H9 (cell line): ENCODE measurements around the gene LARGE1. TPM values are rescaled to one million over a fixed set of nuclear protein-coding genes. Genes with fewer than 3 reads are reported as not detected.

ENCODE experiments used
- DNase-seq: peaks from one replicate; pipeline ENCODE4 v3.0.0-alpha.2; 2017
- H2AFZ ChIP-seq: one replicate; pipeline ENCODE4 v1.6.1; 2013; ENCODE audit warnings: mild to moderate bottlenecking, low read length, control low read depth, moderate library complexity
- H2AK5ac ChIP-seq: 2 replicates; pipeline ENCODE4 v1.6.1; 2013; ENCODE audit warnings: low read length, control low read depth, mixed read lengths; ENCODE audit not compliant: insufficient read length
- H2BK120ac ChIP-seq: one replicate; pipeline ENCODE4 v1.6.1; 2013; ENCODE audit warnings: low read depth, mild to moderate bottlenecking, low read length, control low read depth, inconsistent platforms; ENCODE audit not compliant: poor library complexity, severe bottlenecking
- H2BK12ac ChIP-seq: 2 replicates; pipeline ENCODE4 v1.6.1; 2013; ENCODE audit warnings: low read length, control low read depth, mixed read lengths, low read depth; ENCODE audit not compliant: insufficient read length
- H2BK15ac ChIP-seq: 2 replicates; pipeline ENCODE4 v1.6.1; 2013; ENCODE audit warnings: low read depth, low read length, control low read depth
- H2BK20ac ChIP-seq: one replicate; pipeline ENCODE4 v1.6.1; 2013; ENCODE audit warnings: low read depth, mild to moderate bottlenecking, low read length, control low read depth, inconsistent platforms; ENCODE audit not compliant: poor library complexity, severe bottlenecking
- H2BK5ac ChIP-seq: 2 replicates; pipeline ENCODE4 v1.6.1; 2013; ENCODE audit warnings: low read length, control low read depth, mixed read lengths; ENCODE audit not compliant: insufficient read length
- H3K14ac ChIP-seq: 2 replicates; pipeline ENCODE4 v1.6.1; 2013; ENCODE audit warnings: low read length, control low read depth; ENCODE audit not compliant: insufficient read depth
- H3K18ac ChIP-seq: 2 replicates; pipeline ENCODE4 v1.6.1; 2013; ENCODE audit warnings: low read depth, mild to moderate bottlenecking, mixed read lengths, low read length, control low read depth; ENCODE audit not compliant: insufficient read length
- H3K23ac ChIP-seq: 2 replicates; pipeline ENCODE4 v1.6.1; 2013; ENCODE audit warnings: low read length, control low read depth, mixed read lengths, low read depth; ENCODE audit not compliant: insufficient read length
- H3K23me2 ChIP-seq: 2 replicates; pipeline ENCODE4 v1.6.1; 2013; ENCODE audit warnings: low read depth, mild to moderate bottlenecking, mixed read lengths, low read length, control low read depth; ENCODE audit not compliant: insufficient read length, poor library complexity, severe bottlenecking
- H3K27ac ChIP-seq: 2 replicates; pipeline ENCODE4 v1.5.1; 2013; ENCODE audit warnings: low read length, control low read depth, mixed read lengths, low read depth; ENCODE audit not compliant: insufficient read length
- H3K27me3 ChIP-seq: 2 replicates; pipeline ENCODE4 v1.6.1; 2013; ENCODE audit warnings: low read length, control low read depth, inconsistent platforms; ENCODE audit not compliant: insufficient read depth
- H3K4ac ChIP-seq: 2 replicates; pipeline ENCODE4 v1.6.1; 2013; ENCODE audit warnings: low read depth, mild to moderate bottlenecking, control low read depth, inconsistent platforms, low read length, moderate library complexity
- H3K4me1 ChIP-seq: 2 replicates; pipeline ENCODE4 v1.6.1; 2013; ENCODE audit warnings: low read length, control low read depth, inconsistent platforms; ENCODE audit not compliant: insufficient read depth
- H3K4me2 ChIP-seq: 2 replicates; pipeline ENCODE4 v1.6.1; 2013; ENCODE audit warnings: low read length, control low read depth, mixed read lengths; ENCODE audit not compliant: insufficient read length, insufficient read depth
- H3K56ac ChIP-seq: 2 replicates; pipeline ENCODE4 v1.6.1; 2013; ENCODE audit warnings: low read depth, mild to moderate bottlenecking, mixed read lengths, low read length, control low read depth; ENCODE audit not compliant: insufficient read length
- H3K79me1 ChIP-seq: 2 replicates; pipeline ENCODE4 v1.6.1; 2013; ENCODE audit warnings: low read depth, mild to moderate bottlenecking, moderate library complexity, low read length, control low read depth, inconsistent platforms; ENCODE audit not compliant: insufficient read depth, poor library complexity, severe bottlenecking
- H3K79me2 ChIP-seq: 2 replicates; pipeline ENCODE4 v1.6.1; 2013; ENCODE audit warnings: low read length, control low read depth, inconsistent platforms; ENCODE audit not compliant: insufficient read depth
- H3K9ac ChIP-seq: 2 replicates; pipeline ENCODE4 v1.6.1; 2013; ENCODE audit warnings: low read length, control low read depth, mixed read lengths; ENCODE audit not compliant: insufficient read length; ENCODE audit errors: extremely low read depth
- H3K9me3 ChIP-seq: one replicate; pipeline ENCODE4 v1.6.1; 2013; ENCODE audit warnings: low read depth, low read length, inconsistent platforms; ENCODE audit not compliant: control insufficient read depth
- H3T11ph ChIP-seq: one replicate; pipeline ENCODE4 v1.6.1; 2013; ENCODE audit warnings: mild to moderate bottlenecking, low read length, control low read depth, inconsistent platforms
- H4K20me1 ChIP-seq: one replicate; pipeline ENCODE4 v1.6.1; 2013; ENCODE audit not compliant: control insufficient read depth, insufficient read length, insufficient read depth
- H4K5ac ChIP-seq: 2 replicates; pipeline ENCODE4 v1.6.1; 2013; ENCODE audit warnings: low read depth, mild to moderate bottlenecking, mixed read lengths, low read length, control low read depth; ENCODE audit not compliant: insufficient read length
- H4K8ac ChIP-seq: replicated peaks from 2 replicates; pipeline ENCODE4 v1.6.1; 2013; ENCODE audit warnings: low read length, control low read depth, mixed read lengths, low read depth; ENCODE audit not compliant: insufficient read length
- H4K91ac ChIP-seq: 2 replicates; pipeline ENCODE4 v1.6.1; 2013; ENCODE audit warnings: low read depth, mild to moderate bottlenecking, moderate library complexity, mixed read lengths, low read length, control low read depth; ENCODE audit not compliant: insufficient read length
- H3K27ac Mint-ChIP-seq, 3 experiments: 2 replicates in 2 of 3; 3 replicates in 1 of 3; pipeline ENCODE4 v1.8.0; 2020 to 2021; ENCODE audit warnings: mixed read lengths in 3 of 3, mild to moderate bottlenecking in 1 of 3, moderate library complexity in 1 of 3
- H3K27me3 Mint-ChIP-seq: 2 replicates; pipeline ENCODE4 v1.8.0; 2021; ENCODE audit warnings: low read depth, mild to moderate bottlenecking, moderate library complexity, mixed read lengths
- H3K36me3 Mint-ChIP-seq, 3 experiments: 2 replicates in 2 of 3; 3 replicates in 1 of 3; pipeline ENCODE4 v1.8.0; 2020 to 2021; ENCODE audit warnings: low read depth in 3 of 3, mixed read lengths in 3 of 3; ENCODE audit not compliant: insufficient read depth in 1 of 3
- H3K4me1 Mint-ChIP-seq, 2 experiments: 2 replicates each; pipeline ENCODE4 v1.8.0; 2020; ENCODE audit warnings: mixed read lengths in 2 of 2
- H3K4me3 Mint-ChIP-seq, 2 experiments: 2 replicates in 1 of 2; 3 replicates in 1 of 2; pipeline ENCODE4 v1.8.0; 2020 to 2021; ENCODE audit warnings: mild to moderate bottlenecking in 2 of 2, mixed read lengths in 2 of 2, moderate library complexity in 1 of 2
- H3K9me3 Mint-ChIP-seq, 2 experiments: 2 replicates in 1 of 2; 3 replicates in 1 of 2; pipeline ENCODE4 v1.8.0; 2020; ENCODE audit warnings: mild to moderate bottlenecking in 2 of 2, mixed read lengths in 2 of 2, moderate library complexity in 1 of 2
- CTCF ChIP-seq: fragments of 200-600 bp; sonication (generic); conservative IDR thresholded peaks from 3 replicates; pipeline ENCODE4 v1.8.0; 2021; ENCODE audit warnings: antibody characterized with exemption, mild to moderate bottlenecking
- total RNA-seq: library from RNA; stranded (reverse); gene quantifications from 2 replicates; pipeline ENCODE4 v1.2.1, GENCODE V29; 2021

The LARGE1 gene
- total RNA-seq, 1 experiment from 2014 or later, result 43.5 TPM

DNA sequence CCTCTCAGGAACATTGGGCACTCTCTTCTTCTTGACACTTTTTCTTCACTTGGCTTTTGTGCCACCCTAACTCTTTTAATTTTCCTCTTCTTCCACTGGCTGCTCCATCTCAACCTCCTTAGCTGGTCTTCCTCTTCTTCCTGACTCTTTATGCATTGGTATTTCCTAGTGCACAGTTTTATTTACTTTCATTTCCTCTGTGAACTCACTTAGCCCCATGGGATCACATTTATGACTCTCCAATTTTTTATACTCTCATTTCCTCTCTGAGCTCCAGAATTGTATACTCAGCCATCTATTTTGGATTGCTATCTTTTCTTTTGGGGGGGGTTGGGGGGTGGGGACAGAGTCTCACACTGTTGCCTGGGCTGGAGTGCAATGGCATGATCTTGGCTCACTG, 38.5 kb upstream of the LARGE1 start:
- no peaks in the 10 kb centered on the region for H4K20me1 ChIP-seq
- no peak overlapping the region for H2AK5ac ChIP-seq
- no peak overlapping the region for H3K4ac ChIP-seq
- Mint-ChIP-seq H3K27ac (no peak overlapping the region), H3K4me3 (no peak overlapping the region), H3K4me1 (no peaks in the 10 kb centered on the region), H3K36me3 (no peaks in the 10 kb centered on the region), H3K27me3 (peaks cover 4% of the 10 kb centered on the region; the same call in 1 of the 2 replicates), H3K9me3 (no peaks in the 10 kb centered on the region)
- no peak overlapping the region for H3K56ac ChIP-seq
- H3K23me2 ChIP-seq, result no peaks in the 10 kb centered on the region
- no peak overlapping the region for H2BK20ac ChIP-seq
- H2BK5ac ChIP-seq, result no peak overlapping the region
- H3K27ac ChIP-seq, result no peak overlapping the region
- H2AFZ ChIP-seq, result no peak overlapping the region
- no peak overlapping the region for H3K23ac ChIP-seq
- H4K5ac ChIP-seq, result no peak overlapping the region
- H2BK15ac ChIP-seq, result no peak overlapping the region
- no peaks in the 10 kb centered on the region for H3K79me1 ChIP-seq
- no peak overlapping the region for H3K18ac ChIP-seq
- no peak overlapping the region for H3K14ac ChIP-seq
- H4K8ac ChIP-seq, result no peak overlapping the region
- no peak overlapping the region for H2BK120ac ChIP-seq
- no peak overlapping the region for H4K91ac ChIP-seq
- H3T11ph ChIP-seq, result no peak overlapping the region
- H3K4me2 ChIP-seq, result no peak overlapping the region
- H3K9ac ChIP-seq, result no peak overlapping the region
- DNase-seq, result no peak
- no peak overlapping the region for H2BK12ac ChIP-seq
- no peaks in the 10 kb centered on the region for H3K79me2 ChIP-seq
- no peaks in the 10 kb centered on the region for H3K4me1 ChIP-seq
- H3K9me3 ChIP-seq, result no peaks in the 10 kb centered on the region
- H3K27me3 ChIP-seq, result no peaks in the 10 kb centered on the region
- no peak for TF ChIP-seq CTCF
